ENCODE measurements around the gene GAPVD1. TPM values are rescaled to one million over a fixed set of nuclear protein-coding genes. Genes with fewer than 3 reads are reported as not detected.

The GAPVD1 gene
- total RNA-seq, 1 experiment from 2014 or later = 66.2 TPM

- no peak overlapping the region for H3K4me3 Mint-ChIP-seq (ENCODE audit: unreplicated experiment)
- H3K9me3 Mint-ChIP-seq (ENCODE audit: unreplicated experiment) = no peaks in the 10 kb centered on the region
- H3K36me3 Mint-ChIP-seq (ENCODE audit: insufficient read depth, unreplicated experiment) = peaks cover 24% of the 10 kb centered on the region
- no peak overlapping the region for H3K27ac Mint-ChIP-seq (ENCODE audit: unreplicated experiment)
- TF ChIP-seq, protein P1, sequence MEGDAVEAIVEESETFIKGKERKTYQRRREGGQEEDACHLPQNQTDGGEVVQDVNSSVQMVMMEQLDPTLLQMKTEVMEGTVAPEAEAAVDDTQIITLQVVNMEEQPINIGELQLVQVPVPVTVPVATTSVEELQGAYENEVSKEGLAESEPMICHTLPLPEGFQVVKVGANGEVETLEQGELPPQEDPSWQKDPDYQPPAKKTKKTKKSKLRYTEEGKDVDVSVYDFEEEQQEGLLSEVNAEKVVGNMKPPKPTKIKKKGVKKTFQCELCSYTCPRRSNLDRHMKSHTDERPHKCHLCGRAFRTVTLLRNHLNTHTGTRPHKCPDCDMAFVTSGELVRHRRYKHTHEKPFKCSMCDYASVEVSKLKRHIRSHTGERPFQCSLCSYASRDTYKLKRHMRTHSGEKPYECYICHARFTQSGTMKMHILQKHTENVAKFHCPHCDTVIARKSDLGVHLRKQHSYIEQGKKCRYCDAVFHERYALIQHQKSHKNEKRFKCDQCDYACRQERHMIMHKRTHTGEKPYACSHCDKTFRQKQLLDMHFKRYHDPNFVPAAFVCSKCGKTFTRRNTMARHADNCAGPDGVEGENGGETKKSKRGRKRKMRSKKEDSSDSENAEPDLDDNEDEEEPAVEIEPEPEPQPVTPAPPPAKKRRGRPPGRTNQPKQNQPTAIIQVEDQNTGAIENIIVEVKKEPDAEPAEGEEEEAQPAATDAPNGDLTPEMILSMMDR (IDR thresholded peaks at IDR 0.05; ENCODE audit: insufficient read depth in 1 of 2, low read depth in 1 of 2, low read length in 1 of 2, severe bottlenecking in 1 of 2, unreplicated experiment in 1 of 2) = no peak
- intact Hi-C loops (cut with micrococcal nuclease; ENCODE audit: unreplicated experiment) = loop anchor here (10.0 kb wide), 1 partner anchor 603 kb away; the partner anchor contains the start of genes NR6A1 and OLFML2A
- H3K4me3 ChIP-seq (ENCODE audit: low read depth, low read length) = no peak overlapping the region
- H3K4me1 Mint-ChIP-seq (ENCODE audit: low read depth, unreplicated experiment) = peaks cover 13% of the 10 kb centered on the region
- no peaks in the 10 kb centered on the region for H3K36me3 ChIP-seq (ENCODE audit: control insufficient read depth, insufficient read depth, low read length)
- ChIA-PET POLR2A (interaction anchor here (0.7 to 1.3 kb wide), 2 partner anchors 9 to 136 kb away, joined by 3 to 6 read pairs; no protein-coding TSS in a partner anchor), CTCF (interaction anchor here (1.3 to 1.9 kb wide), 2 partner anchors 116 to 122 kb away, joined by 3 to 6 read pairs; partner anchors contain the start of gene GAPVD1)
- BruUV-seq (replicated peaks) = no TSS peak
- no peaks in the 10 kb centered on the region for H3K27me3 Mint-ChIP-seq (ENCODE audit: insufficient read depth, unreplicated experiment)
- H3K4me1 ChIP-seq = no peaks in the 10 kb centered on the region
- H3K27me3 ChIP-seq (replicated peaks; ENCODE audit: control insufficient read depth, insufficient read depth, low read length) = no peaks in the 10 kb centered on the region
- DNase-seq = no peak
- H3K9me3 ChIP-seq = no peaks in the 10 kb centered on the region
Observed at GRCh38 chr9:125377584-125378250, 116.1 kb downstream of the GAPVD1 start.

- TF ChIP-seq, protein P1 (IDR thresholded peaks at IDR 0.05; ENCODE audit: insufficient read depth in 1 of 2, low read depth in 1 of 2, low read length in 1 of 2, severe bottlenecking in 1 of 2, unreplicated experiment in 1 of 2) = no peak
- Histone ChIP-seq H3K4me3 (ENCODE audit: low read depth, low read length) (no peak overlapping the region), H3K4me1 (no peaks in the 10 kb centered on the region), H3K9me3 (no peaks in the 10 kb centered on the region), H3K27me3 (replicated peaks; ENCODE audit: control insufficient read depth, insufficient read depth, low read length) (no peaks in the 10 kb centered on the region), H3K36me3 (ENCODE audit: control insufficient read depth, insufficient read depth, low read length) (no peaks in the 10 kb centered on the region)
- no peak overlapping the region for H3K4me3 Mint-ChIP-seq (ENCODE audit: unreplicated experiment)
- H3K9me3 Mint-ChIP-seq (ENCODE audit: unreplicated experiment) = no peaks in the 10 kb centered on the region
- DNase-seq = peak in 1 of 2 experiments; percentile 7
- H3K4me1 Mint-ChIP-seq (ENCODE audit: low read depth, unreplicated experiment) = peaks cover 6% of the 10 kb centered on the region
- no peaks in the 10 kb centered on the region for H3K27me3 Mint-ChIP-seq (ENCODE audit: insufficient read depth, unreplicated experiment)
- BruUV-seq (replicated peaks) = no TSS peak
- no peak overlapping the region for H3K27ac Mint-ChIP-seq (ENCODE audit: unreplicated experiment)
- intact Hi-C loops (cut with micrococcal nuclease; ENCODE audit: unreplicated experiment) = loop anchor here (10.0 kb wide), 1 partner anchor 604 kb away; the partner anchor contains the start of genes NR6A1 and OLFML2A
- peaks cover 19% of the 10 kb centered on the region for H3K36me3 Mint-ChIP-seq (ENCODE audit: insufficient read depth, unreplicated experiment)
- POLR2A ChIA-PET = no interaction called here
- CTCF ChIA-PET = interaction anchor here (1.9 kb wide), 1 partner anchor 123 kb away, joined by 6 read pairs; no protein-coding TSS in a partner anchor
Observed at GRCh38 chr9:125378778-125379177, 117.2 kb downstream of the GAPVD1 start.

DNA sequence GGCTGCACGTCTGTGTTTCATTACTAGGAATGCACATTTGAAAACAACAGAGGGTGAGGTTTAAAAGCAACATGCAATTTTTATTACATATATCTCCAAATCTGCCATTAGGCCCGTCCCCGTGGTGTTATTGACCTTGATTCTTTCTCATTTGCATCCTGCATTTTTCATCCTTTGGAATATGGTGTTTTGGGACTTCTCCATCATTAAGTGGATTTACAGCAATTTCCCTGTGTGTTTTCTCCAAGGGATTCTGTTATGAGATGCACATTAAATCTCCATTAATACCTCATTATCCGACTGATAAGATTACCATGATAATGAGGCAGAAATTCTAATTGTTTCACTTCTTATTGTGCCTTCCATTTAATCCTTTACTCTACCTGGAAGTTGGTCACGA lies 117.6 kb downstream of the GAPVD1 start:
- no TSS peak for BruUV-seq (replicated peaks)
- Mint-ChIP-seq H3K4me1 (ENCODE audit: low read depth, unreplicated experiment) (peaks cover 2% of the 10 kb centered on the region), H3K4me3 (ENCODE audit: unreplicated experiment) (no peak overlapping the region), H3K9me3 (ENCODE audit: unreplicated experiment) (no peaks in the 10 kb centered on the region), H3K27me3 (ENCODE audit: insufficient read depth, unreplicated experiment) (no peaks in the 10 kb centered on the region), H3K27ac (ENCODE audit: unreplicated experiment) (no peak overlapping the region), H3K36me3 (ENCODE audit: insufficient read depth, unreplicated experiment) (peaks cover 15% of the 10 kb centered on the region)
- intact Hi-C loops (cut with micrococcal nuclease; ENCODE audit: unreplicated experiment) = loop anchor here (10.0 kb wide), 1 partner anchor 604 kb away; the partner anchor contains the start of genes NR6A1 and OLFML2A
- ChIA-PET CTCF (no interaction called here), POLR2A (no interaction called here)
- Histone ChIP-seq H3K4me3 (ENCODE audit: low read depth, low read length) (no peak overlapping the region), H3K27me3 (replicated peaks; ENCODE audit: control insufficient read depth, insufficient read depth, low read length) (no peaks in the 10 kb centered on the region), H3K9me3 (no peaks in the 10 kb centered on the region), H3K36me3 (ENCODE audit: control insufficient read depth, insufficient read depth, low read length) (no peaks in the 10 kb centered on the region), H3K4me1 (no peaks in the 10 kb centered on the region)
- TF ChIP-seq, protein P1 (IDR thresholded peaks at IDR 0.05; ENCODE audit: insufficient read depth in 1 of 2, low read depth in 1 of 2, low read length in 1 of 2, severe bottlenecking in 1 of 2, unreplicated experiment in 1 of 2) = no peak
- DNase-seq = no peak
